ENCODE measurements around the gene SLC7A9.

GRCh38 chr19:32809254-32809653 is 60.3 kb downstream of the SLC7A9 start:
- TF ChIP-seq CTCF (IDR thresholded peaks at IDR 0.05; ENCODE audit: low read length) = no peak
- TF ChIP-seq EZH2 (IDR thresholded peaks at IDR 0.05; ENCODE audit: borderline replicate concordance, low read length) = no peak

All from OCI-LY1 (cell line).